ENCODE data around the gene CCDC81.

CCDC81 gene

GRCh38 chr11:86464509-86465221 lies 90.0 kb downstream of the CCDC81 start:
- no peak for DNase-seq (ENCODE audit: low spot score)

GRCh38 chr11:86468169-86468568 lies 93.5 kb downstream of the CCDC81 start:
- no peak for DNase-seq (ENCODE audit: low spot score)

- DNase-seq (ENCODE audit: low spot score) = no peak
Measured at GRCh38 chr11:86469491-86470388, 95.1 kb downstream of the CCDC81 start.

All from HuH-7 (cell line).